VCaP (cell line): ENCODE results near the gene DIS3L2.
"Not testable (repeated sequence)": the region's sequence is repeated elsewhere in the genome, so short reads cannot be mapped to it uniquely, and the experiment has no call there.

Source experiments
- H3K27ac ChIP-seq: fragments of 450-650 bp; 2 replicates; pipeline ENCODE4 v1.5.1; 2017
- CTCF ChIP-seq: fragments of 450-650 bp; conservative IDR thresholded peaks from 2 replicates; pipeline ENCODE4 v1.5.1; 2017; ENCODE audit warnings: mild to moderate bottlenecking, moderate library complexity

DIS3L2 gene

GRCh38 chr2:232381204-232382031, 419.9 kb downstream of the DIS3L2 start:
- not testable (repeated sequence) for H3K27ac ChIP-seq

- TF ChIP-seq CTCF: no peak
Observed at GRCh38 chr2:232382331-232383225, 421.1 kb downstream of the DIS3L2 start.

GRCh38 chr2:232384466-232384865, 423.0 kb downstream of the DIS3L2 start:
- TF ChIP-seq CTCF: no peak
- no peak overlapping the region for H3K27ac ChIP-seq

More at GRCh38 chr2:232382331-232383225, 421.1 kb downstream of the DIS3L2 start:
- H3K27ac ChIP-seq: no peak overlapping the region

GRCh38 chr2:232385058-232385457, 423.5 kb downstream of the DIS3L2 start:
- H3K27ac ChIP-seq: not testable (repeated sequence)

- TF ChIP-seq CTCF: no peak
- no peak overlapping the region for H3K27ac ChIP-seq
Observed at GRCh38 chr2:232385660-232386489, 424.4 kb downstream of the DIS3L2 start.

- no peak overlapping the region for H3K27ac ChIP-seq
- no peak for TF ChIP-seq CTCF
Observed at GRCh38 chr2:232386490-232386739, 424.9 kb downstream of the DIS3L2 start.
